SK-N-SH treated with all-trans-retinoic acid at 6 μM for 48 hours (cell line): ENCODE results near the gene PPFIA4.

ENCODE experiments used
- ATAC-seq: fragments of 200-7000 bp; cut with Tn5 transposase; 3 replicates; pipeline ENCODE4 v1.9.1; 2020; ENCODE audit warnings: mild to moderate bottlenecking, moderate library complexity
- BACH2 ChIP-seq: fragments of 250-450 bp; sonication (Bioruptor Pico); IDR thresholded peaks from 2 replicates; pipeline ENCODE4 v1.9.0; 2021; ENCODE audit warnings: mild to moderate bottlenecking, borderline replicate concordance
- CSDC2 ChIP-seq: fragments of 250-450 bp; sonication (Bioruptor Pico); IDR thresholded peaks from 2 replicates; pipeline ENCODE4 v1.5.0; 2020; ENCODE audit warnings: mild to moderate bottlenecking, moderate library complexity
- ESRRG ChIP-seq: fragments of 250-450 bp; sonication (Bioruptor Pico); IDR thresholded peaks from 2 replicates; pipeline ENCODE4 v1.6.1; 2021; ENCODE audit warnings: mild to moderate bottlenecking
- GLIS3 ChIP-seq: fragments of 250-450 bp; sonication (Bioruptor Pico); IDR thresholded peaks from 2 replicates; pipeline ENCODE4 v1.5.0; 2020; ENCODE audit warnings: mild to moderate bottlenecking, moderate library complexity
- ISL1 ChIP-seq: fragments of 250-450 bp; sonication (Bioruptor Pico); IDR thresholded peaks from 2 replicates; pipeline ENCODE4 v2.1.2; 2022; ENCODE audit warnings: mild to moderate bottlenecking, moderate library complexity
- OSR1 ChIP-seq: fragments of 250-450 bp; sonication (Bioruptor Pico); IDR thresholded peaks from 2 replicates; pipeline ENCODE4 v1.8.0; 2022; ENCODE audit warnings: moderate library complexity, mild to moderate bottlenecking, inconsistent platforms
- PPARA ChIP-seq: fragments of 250-450 bp; sonication (Bioruptor Pico); IDR thresholded peaks from 2 replicates; pipeline ENCODE4 v1.5.0; 2020; ENCODE audit warnings: mild to moderate bottlenecking, borderline replicate concordance
- RARB ChIP-seq: fragments of 250-450 bp; sonication (Bioruptor Pico); IDR thresholded peaks from 2 replicates; pipeline ENCODE4 v1.8.0; 2021; ENCODE audit warnings: mild to moderate bottlenecking, moderate library complexity
- SNAI2 ChIP-seq: fragments of 250-450 bp; sonication (Bioruptor Pico); IDR thresholded peaks from 2 replicates; pipeline ENCODE4 v1.5.0; 2020; ENCODE audit warnings: mild to moderate bottlenecking, moderate library complexity
- TCF4 ChIP-seq: fragments of 250-450 bp; sonication (Bioruptor Pico); IDR thresholded peaks from 2 replicates; pipeline ENCODE4 v1.8.0; 2021; ENCODE audit warnings: mild to moderate bottlenecking, moderate library complexity, borderline replicate concordance
- TOX ChIP-seq: fragments of 250-450 bp; sonication (Bioruptor Pico); IDR thresholded peaks from 2 replicates; pipeline ENCODE4 v1.8.0; 2021; ENCODE audit warnings: mild to moderate bottlenecking, moderate library complexity, borderline replicate concordance
- ZC3H10 ChIP-seq: fragments of 250-450 bp; sonication (Bioruptor Pico); IDR thresholded peaks from 2 replicates; pipeline ENCODE4 v1.5.1; 2021; ENCODE audit warnings: mild to moderate bottlenecking, moderate library complexity
- ZFP3 ChIP-seq: fragments of 250-450 bp; sonication (Bioruptor Pico); IDR thresholded peaks from 2 replicates; pipeline ENCODE4 v1.5.0; 2020; ENCODE audit warnings: mild to moderate bottlenecking, moderate library complexity
- ZFP30 ChIP-seq: fragments of 450-650 bp; formaldehyde crosslinking; IDR thresholded peaks from 2 replicates; pipeline ENCODE4 v1.5.0; 2022; ENCODE audit warnings: mild to moderate bottlenecking, moderate library complexity
- ZNF565 ChIP-seq: fragments of 450-650 bp; formaldehyde crosslinking; conservative IDR thresholded peaks from 2 replicates; pipeline ENCODE4 v1.5.0; 2020; ENCODE audit warnings: low read depth, mild to moderate bottlenecking, moderate library complexity
- TF ChIP-seq, protein P1 (sequence below): fragments of 250-450 bp; sonication (Bioruptor Pico); IDR thresholded peaks from 2 replicates; pipeline ENCODE4 v1.5.1; 2021; ENCODE audit warnings: mild to moderate bottlenecking, moderate library complexity
- TF ChIP-seq, protein P2 (sequence below): fragments of 250-450 bp; sonication (Bioruptor Pico); IDR thresholded peaks from 2 replicates; pipeline ENCODE4 v1.5.0; 2020; ENCODE audit warnings: mild to moderate bottlenecking, moderate library complexity
- TF ChIP-seq, protein P3 (sequence below): fragments of 250-450 bp; sonication (Bioruptor Pico); IDR thresholded peaks from 2 replicates; pipeline ENCODE4 v1.8.0; 2021; ENCODE audit warnings: low read depth, mild to moderate bottlenecking, moderate library complexity, borderline replicate concordance
- TF ChIP-seq, protein P4 (sequence below): fragments of 250-450 bp; sonication (Bioruptor Pico); IDR thresholded peaks from 2 replicates; pipeline ENCODE4 v1.5.1; 2020; ENCODE audit warnings: low read depth, mild to moderate bottlenecking, moderate library complexity

The PPFIA4 gene

DNA sequence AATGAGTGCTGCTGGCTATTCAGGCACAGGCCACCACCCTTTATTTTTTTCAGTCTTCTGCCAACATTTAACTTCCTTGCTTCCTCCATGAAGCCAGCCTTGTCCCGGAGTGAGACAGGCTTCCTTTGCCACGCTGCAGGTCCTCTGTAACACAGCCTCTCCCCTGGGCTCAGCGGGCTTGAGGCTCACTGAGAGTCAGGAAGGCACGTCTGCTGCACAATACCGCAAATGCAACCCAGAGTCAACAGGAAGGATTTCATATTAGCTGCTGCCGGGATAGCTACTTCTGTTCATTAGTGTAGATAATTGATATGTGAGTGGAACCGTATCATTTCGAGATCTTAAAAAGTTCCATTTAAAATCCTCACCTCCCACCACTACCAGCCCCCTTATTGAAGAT lies 37.0 kb downstream of the PPFIA4 start:
- ATAC-seq = no peak
- TF ChIP-seq CSDC2 (CRISPR knock-in tag) (no peak), TOX (CRISPR knock-in tag) (no peak), ZC3H10 (CRISPR knock-in tag) (no peak), ZFP3 (no peak), BACH2 (CRISPR knock-in tag) (no peak), TCF4 (CRISPR knock-in tag) (no peak), ZFP30 (no peak), ISL1 (CRISPR knock-in tag) (no peak), SNAI2 (no peak), OSR1 (CRISPR knock-in tag) (no peak), PPARA (CRISPR knock-in tag) (no peak), ZNF565 (CRISPR knock-in tag) (no peak), GLIS3 (CRISPR knock-in tag) (no peak)
- TF ChIP-seq, protein P1, sequence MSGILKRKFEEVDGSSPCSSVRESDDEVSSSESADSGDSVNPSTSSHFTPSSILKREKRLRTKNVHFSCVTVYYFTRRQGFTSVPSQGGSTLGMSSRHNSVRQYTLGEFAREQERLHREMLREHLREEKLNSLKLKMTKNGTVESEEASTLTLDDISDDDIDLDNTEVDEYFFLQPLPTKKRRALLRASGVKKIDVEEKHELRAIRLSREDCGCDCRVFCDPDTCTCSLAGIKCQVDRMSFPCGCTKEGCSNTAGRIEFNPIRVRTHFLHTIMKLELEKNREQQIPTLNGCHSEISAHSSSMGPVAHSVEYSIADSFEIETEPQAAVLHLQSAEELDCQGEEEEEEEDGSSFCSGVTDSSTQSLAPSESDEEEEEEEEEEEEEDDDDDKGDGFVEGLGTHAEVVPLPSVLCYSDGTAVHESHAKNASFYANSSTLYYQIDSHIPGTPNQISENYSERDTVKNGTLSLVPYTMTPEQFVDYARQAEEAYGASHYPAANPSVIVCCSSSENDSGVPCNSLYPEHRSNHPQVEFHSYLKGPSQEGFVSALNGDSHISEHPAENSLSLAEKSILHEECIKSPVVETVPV = no peak
- TF ChIP-seq, protein P2, sequence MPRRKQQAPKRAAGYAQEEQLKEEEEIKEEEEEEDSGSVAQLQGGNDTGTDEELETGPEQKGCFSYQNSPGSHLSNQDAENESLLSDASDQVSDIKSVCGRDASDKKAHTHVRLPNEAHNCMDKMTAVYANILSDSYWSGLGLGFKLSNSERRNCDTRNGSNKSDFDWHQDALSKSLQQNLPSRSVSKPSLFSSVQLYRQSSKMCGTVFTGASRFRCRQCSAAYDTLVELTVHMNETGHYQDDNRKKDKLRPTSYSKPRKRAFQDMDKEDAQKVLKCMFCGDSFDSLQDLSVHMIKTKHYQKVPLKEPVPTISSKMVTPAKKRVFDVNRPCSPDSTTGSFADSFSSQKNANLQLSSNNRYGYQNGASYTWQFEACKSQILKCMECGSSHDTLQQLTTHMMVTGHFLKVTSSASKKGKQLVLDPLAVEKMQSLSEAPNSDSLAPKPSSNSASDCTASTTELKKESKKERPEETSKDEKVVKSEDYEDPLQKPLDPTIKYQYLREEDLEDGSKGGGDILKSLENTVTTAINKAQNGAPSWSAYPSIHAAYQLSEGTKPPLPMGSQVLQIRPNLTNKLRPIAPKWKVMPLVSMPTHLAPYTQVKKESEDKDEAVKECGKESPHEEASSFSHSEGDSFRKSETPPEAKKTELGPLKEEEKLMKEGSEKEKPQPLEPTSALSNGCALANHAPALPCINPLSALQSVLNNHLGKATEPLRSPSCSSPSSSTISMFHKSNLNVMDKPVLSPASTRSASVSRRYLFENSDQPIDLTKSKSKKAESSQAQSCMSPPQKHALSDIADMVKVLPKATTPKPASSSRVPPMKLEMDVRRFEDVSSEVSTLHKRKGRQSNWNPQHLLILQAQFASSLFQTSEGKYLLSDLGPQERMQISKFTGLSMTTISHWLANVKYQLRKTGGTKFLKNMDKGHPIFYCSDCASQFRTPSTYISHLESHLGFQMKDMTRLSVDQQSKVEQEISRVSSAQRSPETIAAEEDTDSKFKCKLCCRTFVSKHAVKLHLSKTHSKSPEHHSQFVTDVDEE = no peak
- TF ChIP-seq, protein P3, sequence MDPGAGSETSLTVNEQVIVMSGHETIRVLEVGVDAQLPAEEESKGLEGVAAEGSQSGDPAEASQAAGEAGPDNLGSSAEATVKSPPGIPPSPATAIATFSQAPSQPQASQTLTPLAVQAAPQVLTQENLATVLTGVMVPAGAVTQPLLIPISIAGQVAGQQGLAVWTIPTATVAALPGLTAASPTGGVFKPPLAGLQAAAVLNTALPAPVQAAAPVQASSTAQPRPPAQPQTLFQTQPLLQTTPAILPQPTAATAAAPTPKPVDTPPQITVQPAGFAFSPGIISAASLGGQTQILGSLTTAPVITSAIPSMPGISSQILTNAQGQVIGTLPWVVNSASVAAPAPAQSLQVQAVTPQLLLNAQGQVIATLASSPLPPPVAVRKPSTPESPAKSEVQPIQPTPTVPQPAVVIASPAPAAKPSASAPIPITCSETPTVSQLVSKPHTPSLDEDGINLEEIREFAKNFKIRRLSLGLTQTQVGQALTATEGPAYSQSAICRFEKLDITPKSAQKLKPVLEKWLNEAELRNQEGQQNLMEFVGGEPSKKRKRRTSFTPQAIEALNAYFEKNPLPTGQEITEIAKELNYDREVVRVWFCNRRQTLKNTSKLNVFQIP (CRISPR knock-in tag) = no peak
- TF ChIP-seq, protein P4, sequence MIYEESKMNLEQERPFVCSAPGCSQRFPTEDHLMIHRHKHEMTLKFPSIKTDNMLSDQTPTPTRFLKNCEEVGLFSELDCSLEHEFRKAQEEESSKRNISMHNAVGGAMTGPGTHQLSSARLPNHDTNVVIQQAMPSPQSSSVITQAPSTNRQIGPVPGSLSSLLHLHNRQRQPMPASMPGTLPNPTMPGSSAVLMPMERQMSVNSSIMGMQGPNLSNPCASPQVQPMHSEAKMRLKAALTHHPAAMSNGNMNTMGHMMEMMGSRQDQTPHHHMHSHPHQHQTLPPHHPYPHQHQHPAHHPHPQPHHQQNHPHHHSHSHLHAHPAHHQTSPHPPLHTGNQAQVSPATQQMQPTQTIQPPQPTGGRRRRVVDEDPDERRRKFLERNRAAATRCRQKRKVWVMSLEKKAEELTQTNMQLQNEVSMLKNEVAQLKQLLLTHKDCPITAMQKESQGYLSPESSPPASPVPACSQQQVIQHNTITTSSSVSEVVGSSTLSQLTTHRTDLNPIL = no peak

DNA sequence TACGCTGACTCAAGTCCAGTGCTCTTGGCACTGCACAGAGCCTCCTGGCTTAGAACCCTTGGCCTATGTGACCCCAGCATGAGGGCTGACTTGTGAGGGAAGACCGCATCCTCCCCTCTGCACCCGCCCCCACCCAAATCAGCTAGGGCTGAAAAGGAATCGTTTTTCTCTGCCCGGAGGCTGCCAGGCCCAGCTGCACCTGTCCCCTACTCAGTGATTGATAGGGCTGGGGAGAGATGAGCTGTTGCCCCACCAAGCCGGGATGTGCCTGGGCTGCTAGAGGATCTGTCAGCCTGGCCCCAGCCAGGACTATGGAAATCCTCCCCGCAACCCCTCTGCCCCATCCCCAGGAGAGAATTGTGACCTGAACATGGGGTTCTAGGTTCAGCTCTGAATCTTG lies 38.9 kb downstream of the PPFIA4 start:
- ATAC-seq = no peak
- TF ChIP-seq TCF4 (CRISPR knock-in tag) (no peak), PPARA (CRISPR knock-in tag) (no peak), ZFP30 (no peak), RARB (CRISPR knock-in tag) (no peak), ZFP3 (no peak), GLIS3 (CRISPR knock-in tag) (no peak), TOX (CRISPR knock-in tag) (no peak), BACH2 (CRISPR knock-in tag) (no peak), ESRRG (CRISPR knock-in tag) (no peak), SNAI2 (no peak), ZNF565 (CRISPR knock-in tag) (no peak), OSR1 (CRISPR knock-in tag) (no peak), ZC3H10 (CRISPR knock-in tag) (no peak)
- TF ChIP-seq, protein P1 = no peak
- TF ChIP-seq, protein P2 = no peak
